Measurements from ENCODE around the gene PLK1. TPM values are rescaled to one million over a fixed set of nuclear protein-coding genes. Genes with fewer than 3 reads are reported as not detected.

The PLK1 gene
- total RNA-seq, 6 donors from 2014 or later = 2.5 to 14.0 (median 4.8) TPM

DNA sequence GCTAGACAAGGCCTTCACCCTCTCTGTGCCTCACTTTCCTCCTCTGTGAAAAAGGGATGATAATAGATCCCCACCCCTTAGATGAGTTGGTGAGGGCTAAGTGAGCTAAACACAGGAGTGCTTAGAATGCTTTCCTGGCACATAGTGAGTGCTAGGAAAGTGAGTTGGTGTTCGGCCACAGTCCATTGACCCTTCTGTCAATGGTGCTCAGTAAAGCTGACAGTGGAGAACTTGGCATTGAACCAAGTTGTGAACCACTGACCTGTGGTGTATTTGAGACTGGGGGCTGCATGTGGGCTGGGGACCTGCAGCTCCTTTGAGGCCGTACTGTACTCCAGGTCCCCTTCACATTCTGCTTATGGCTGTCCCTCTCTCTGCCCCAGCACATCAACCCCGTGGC is 4.8 kb downstream of the PLK1 start:
- Histone ChIP-seq H3K27me3 (no peaks in the 10 kb centered on the region), H3K36me3 (peaks cover 9 to 50% (median 33%) of the 10 kb centered on the region in 4 donors), H3K27ac (no peak overlapping the region), H3K9me3 (no peaks in the 10 kb centered on the region), H3K4me1 (peaks cover 7 to 13% (median 11%) of the 10 kb centered on the region in 4 donors), H3K4me3 (no peak overlapping the region)
- WGBS, 2 donors = 82 to 94% methylated on average over 3 of the region's 3 CpGs
- ATAC-seq (ENCODE audit: low FRiP score in 2 of 2) (no peak), DNase-seq (no peak)
- TF ChIP-seq CTCF (IDR thresholded peaks at IDR 0.05) (no peak), EP300 (IDR thresholded peaks at IDR 0.05) (no peak), POLR2AphosphoS5 (IDR thresholded peaks at IDR 0.05) (no peak)

- H3K27ac ChIP-seq = no peak overlapping the region
- no peaks in the 10 kb centered on the region for H3K9me3 ChIP-seq
- H3K27me3 ChIP-seq = no peaks in the 10 kb centered on the region
- H3K4me1 ChIP-seq = no peaks in the 10 kb centered on the region
- DNase-seq (peak in 1 of 2 donors; percentile 27), ATAC-seq (ENCODE audit: low FRiP score in 2 of 2) (no peak)
- TF ChIP-seq POLR2A (IDR thresholded peaks at IDR 0.05) (no peak), CTCF (IDR thresholded peaks at IDR 0.05) (no peak), EP300 (IDR thresholded peaks at IDR 0.05) (no peak), POLR2AphosphoS5 (IDR thresholded peaks at IDR 0.05) (no peak)
- H3K36me3 ChIP-seq = peaks cover 16 to 74% (median 54%) of the 10 kb centered on the region in 4 donors
- WGBS, 2 donors = 95 to 97% methylated on average over 10 to 16 of the region's 16 CpGs
- no peak overlapping the region for H3K4me3 ChIP-seq
Measured at GRCh38 chr16:23687034-23687808, 8.5 kb downstream of the PLK1 start.

GRCh38 chr16:23689442-23690187 is 10.9 kb downstream of the PLK1 start:
- TF ChIP-seq CTCF (IDR thresholded peaks at IDR 0.05) (no peak), POLR2A (IDR thresholded peaks at IDR 0.05) (no peak), POLR2AphosphoS5 (IDR thresholded peaks at IDR 0.05) (no peak), EP300 (IDR thresholded peaks at IDR 0.05) (no peak)
- Histone ChIP-seq H3K4me3 (no peak overlapping the region), H3K27me3 (no peaks in the 10 kb centered on the region), H3K36me3 (peaks cover 12 to 63% (median 43%) of the 10 kb centered on the region in 4 donors), H3K4me1 (peaks cover 0 to 2% (median 1%) of the 10 kb centered on the region in 4 donors), H3K27ac (no peak overlapping the region), H3K9me3 (no peaks in the 10 kb centered on the region)
- ATAC-seq (ENCODE audit: low FRiP score in 2 of 2) = no peak
- 97 to 99% methylated on average over 30 to 31 of the region's 36 CpGs for WGBS, 2 donors
- DNase-seq = peak in 1 of 2 donors; percentile 71

- Histone ChIP-seq H3K9me3 (no peaks in the 10 kb centered on the region), H3K4me1 (peaks cover 0 to 7% (median 6%) of the 10 kb centered on the region in 4 donors), H3K27ac (no peak overlapping the region), H3K36me3 (peaks cover 11 to 55% (median 41%) of the 10 kb centered on the region in 4 donors), H3K4me3 (no peak overlapping the region), H3K27me3 (no peaks in the 10 kb centered on the region)
- WGBS, 2 donors = 95% methylated on average over 21 to 25 of the region's 25 CpGs
- no peak for ATAC-seq (ENCODE audit: low FRiP score in 2 of 2)
- DNase-seq = peak in 1 of 2 donors; percentile 64
- TF ChIP-seq POLR2AphosphoS5 (IDR thresholded peaks at IDR 0.05) (no peak), CTCF (IDR thresholded peaks at IDR 0.05) (no peak), EP300 (IDR thresholded peaks at IDR 0.05) (no peak), POLR2A (IDR thresholded peaks at IDR 0.05) (no peak)
Measured at GRCh38 chr16:23690771-23691482, 12.2 kb downstream of the PLK1 start.
